Limb (tissue), 2 donors: ENCODE data around the gene G6PC1.
"Not testable (repeated sequence)": the region's sequence is repeated elsewhere in the genome, so short reads cannot be mapped to it uniquely, and the experiment has no call there.

ENCODE experiments used
- DNase-seq, 2 donors: peaks; one replicate each; pipeline ENCODE4 v3.0.0-alpha.2; 2016; ENCODE audit errors: extremely low spot score in 2 of 2

Gene G6PC1

GRCh38 chr17:42900460-42901331, at the start of gene G6PC1:
G6PC1 (plus strand) TSS chr17:42900799; CDS start chr17:42900877, 78 bp downstream.
- no peak for DNase-seq

GRCh38 chr17:42850954-42851353, 49.6 kb upstream of the G6PC1 start, which contains the start of gene AOC3:
AOC3 (plus strand) TSS chr17:42851199; CDS start chr17:42851344, 145 bp downstream.
- no peak for DNase-seq

GRCh38 chr17:42851371-42852240, 49.0 kb upstream of the G6PC1 start:
- not testable (repeated sequence) for DNase-seq

GRCh38 chr17:42852351-42852750, 48.2 kb upstream of the G6PC1 start:
- DNase-seq = no peak

- no peak for DNase-seq
These were observed 47.6 kb upstream of the G6PC1 start for GRCh38 chr17:42853004-42853403.

- DNase-seq = no peak
These were observed 47.0 kb upstream of the G6PC1 start for GRCh38 chr17:42853597-42853967.

- no peak for DNase-seq
These were observed 46.4 kb upstream of the G6PC1 start for GRCh38 chr17:42853968-42854790.

- DNase-seq = no peak
These were observed 45.5 kb upstream of the G6PC1 start for GRCh38 chr17:42855048-42855596.

GRCh38 chr17:42856093-42856492, 44.5 kb upstream of the G6PC1 start:
- not testable (repeated sequence) for DNase-seq

- not testable (repeated sequence) for DNase-seq
These were observed 44.1 kb upstream of the G6PC1 start for GRCh38 chr17:42856516-42856915.

- DNase-seq = no peak
These were observed 43.2 kb upstream of the G6PC1 start for GRCh38 chr17:42857389-42857788.

GRCh38 chr17:42865638-42866094, 34.9 kb upstream of the G6PC1 start:
- DNase-seq = no peak

GRCh38 chr17:42866216-42866615, 34.4 kb upstream of the G6PC1 start:
- DNase-seq = no peak

GRCh38 chr17:42866631-42867575, 33.7 kb upstream of the G6PC1 start:
- DNase-seq = no peak

- DNase-seq = not testable (repeated sequence)
These were observed 32.8 kb upstream of the G6PC1 start for GRCh38 chr17:42867694-42868261.

- DNase-seq = no peak
These were observed 32.3 kb upstream of the G6PC1 start for GRCh38 chr17:42868338-42868737.

- no peak for DNase-seq
These were observed 29.0 kb upstream of the G6PC1 start for GRCh38 chr17:42871647-42872046.

GRCh38 chr17:42872251-42872965, 28.2 kb upstream of the G6PC1 start:
- no peak for DNase-seq

GRCh38 chr17:42873315-42873714, 27.3 kb upstream of the G6PC1 start:
- DNase-seq = no peak
